Ovary (tissue), 9 donors: Measurements from ENCODE around the gene FGF13. TPM values are rescaled to one million over a fixed set of nuclear protein-coding genes. Genes with fewer than 3 reads are reported as not detected.

Experiments
- DNase-seq, 5 donors: peaks; one replicate each; pipeline ENCODE4 v3.0.0-alpha.2; 2019 to 2020
- H3K27ac ChIP-seq, 2 donors: fragments of 200-600 bp; one replicate each; pipeline versions ENCODE4 v1.5.1 to v1.8.0; 2019 to 2022
- H3K27me3 ChIP-seq: fragments of 200-600 bp; one replicate; pipeline ENCODE4 v1.8.0; 2022
- H3K36me3 ChIP-seq: fragments of 200-600 bp; sonication (generic); one replicate; pipeline ENCODE4 v1.5.1; 2019
- H3K4me1 ChIP-seq: one replicate; pipeline ENCODE4 v1.8.1; 2013; ENCODE audit warnings: mild to moderate bottlenecking, moderate library complexity; ENCODE audit not compliant: insufficient read depth
- H3K4me3 ChIP-seq: fragments of 200-600 bp; sonication (generic); one replicate; pipeline ENCODE4 v1.5.1; 2017
- H3K9me3 ChIP-seq, 2 donors: fragments of 200-600 bp in 1 of 2; sonication (generic) in 1 of 2; one replicate each; pipeline versions ENCODE4 v1.5.1 to v1.8.1; 2013 to 2019; ENCODE audit warnings: mild to moderate bottlenecking in 1 of 2, moderate library complexity in 1 of 2
- EP300 ChIP-seq: sonication (generic); formaldehyde crosslinking; IDR thresholded peaks from one replicate; pipeline ENCODE4 v1.6.1; 2017; ENCODE audit warnings: antibody characterized with exemption
- POLR2A ChIP-seq: fragments of 450-650 bp; IDR thresholded peaks from one replicate; pipeline ENCODE4 v1.6.1; 2017; ENCODE audit warnings: antibody characterized with exemption, mild to moderate bottlenecking, moderate library complexity
- WGBS, 3 donors: extraction: QIAGEN DNeasy Blood & Tissue Kit in 1 of 3; methylation state at CpG; one replicate each; pipeline versions ENCODE4 v1.1.5 to v1.1.7; 2013 to 2017; 5-methylcytosine and 5-hydroxymethylcytosine counted together
- intact Hi-C, 4 donors: fragments of 100-400 bp; cut with DNase I; formaldehyde crosslinking; loops; one replicate each; pipeline versions ENCODE4 v1.11.0 to v1.15.1; 2022 to 2023
- polyA plus RNA-seq, 2 donors: library from polyadenylated mRNA; stranded (reverse); fragments of 200-250 nt in 1 of 2; fragments of 350-450 nt in 1 of 2; fragmentation: Illumina TruSeq in 1 of 2; extraction: RNeasy Lipid Tissue Mini Kit (QIAGEN cat#74804) in 1 of 2; gene quantifications; one replicate each; pipeline ENCODE4 v1.2.3, GENCODE V29; 2013 to 2014
- total RNA-seq, 7 donors: library from RNA; depleted of rRNA in 2 of 7; stranded (reverse); fragments of >200 nt in 2 of 7; fragmentation: NEBNext Ultra II Directional in 3 of 7; extraction: Animal tissue kit (Norgen Biotek cat#: 25700) in 3 of 7; gene quantifications; one replicate each; pipeline versions ENCODE4 v1.1.0 to v1.2.4, GENCODE V29; 2016 to 2023
- TF ChIP-seq, protein P1 (sequence below), 3 donors: fragments of 450-650 bp in 2 of 3; fragments of 200-600 bp in 1 of 3; IDR thresholded peaks; one replicate each; pipeline versions ENCODE4 v1.5.1 to v1.8.0; 2016 to 2022; ENCODE audit warnings: antibody characterized with exemption in 3 of 3, mild to moderate bottlenecking in 1 of 3
- donor health status: DM: no; HTN: no; CAD: no; lungs with moderate emphysema.
- donor health status: DM: no; HTN: no; CAD: no.
- donor health status: Bipolar disorder and iron deficiency.
- donor health status: DM: yes; HTN: yes; CAD: no.
- donor health status: DM: no; HTN: no; CAD: no.
- donor health status: DM: yes; HTN: yes; CAD: no.

FGF13 gene
- total and polyA plus RNA-seq, 9 donors: 2.1 to 9.8 (median 5.7) TPM

DNA sequence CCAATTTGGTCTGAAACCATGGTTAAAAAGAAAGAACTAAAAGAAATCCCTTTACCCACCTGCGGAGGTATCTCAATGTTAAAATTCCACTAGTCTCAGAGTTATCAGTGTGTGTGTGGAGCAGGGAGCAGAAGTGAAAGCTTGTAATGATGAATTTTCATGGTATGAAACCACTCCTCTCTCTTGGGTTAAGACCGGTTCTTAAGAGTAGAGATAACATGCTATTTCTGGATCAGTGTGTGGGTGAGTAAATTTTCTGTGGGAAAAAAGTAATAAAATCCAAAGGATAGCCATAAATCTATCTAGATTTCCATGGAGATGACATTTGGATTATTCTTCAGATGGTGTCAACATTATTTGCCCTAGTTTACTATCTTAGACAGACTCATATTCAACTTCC, 3.2 kb downstream of the FGF13 start:
- intact Hi-C loops: no loop called here
- H3K27me3 ChIP-seq: no peaks in the 10 kb centered on the region
- WGBS, 3 donors: 56 to 66% (median 57%) methylated on average over 2 of the region's 2 CpGs

DNA sequence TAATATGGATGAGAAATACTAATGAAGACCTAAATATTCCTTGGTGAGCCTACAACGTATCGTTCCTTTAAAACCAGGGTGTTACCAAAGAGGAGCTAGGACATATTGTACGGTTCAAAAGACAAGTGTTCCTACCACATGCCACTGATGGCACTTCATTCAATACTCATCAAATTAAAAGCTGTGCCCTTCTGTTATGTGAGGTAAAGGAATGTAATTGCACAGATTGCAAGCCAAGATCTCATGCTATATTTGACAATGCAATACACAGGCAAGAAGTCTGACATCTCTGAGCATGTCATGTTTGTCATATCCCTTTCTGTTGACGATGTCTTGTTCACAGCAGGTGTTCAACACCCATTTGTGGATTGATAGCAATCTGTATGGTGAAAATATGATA, 6.9 kb downstream of the FGF13 start:
- no peaks in the 10 kb centered on the region for H3K4me1 ChIP-seq
- DNase-seq: no peak
- H3K27me3 ChIP-seq: no peaks in the 10 kb centered on the region
- no peaks in the 10 kb centered on the region for H3K36me3 ChIP-seq
- WGBS, 3 donors: 76 to 82% (median 78%) methylated on average over 4 of the region's 4 CpGs
- no peak overlapping the region for H3K27ac ChIP-seq
- no peak overlapping the region for H3K4me3 ChIP-seq
- no peak for TF ChIP-seq POLR2A
- TF ChIP-seq EP300: no peak
- TF ChIP-seq, protein P1, sequence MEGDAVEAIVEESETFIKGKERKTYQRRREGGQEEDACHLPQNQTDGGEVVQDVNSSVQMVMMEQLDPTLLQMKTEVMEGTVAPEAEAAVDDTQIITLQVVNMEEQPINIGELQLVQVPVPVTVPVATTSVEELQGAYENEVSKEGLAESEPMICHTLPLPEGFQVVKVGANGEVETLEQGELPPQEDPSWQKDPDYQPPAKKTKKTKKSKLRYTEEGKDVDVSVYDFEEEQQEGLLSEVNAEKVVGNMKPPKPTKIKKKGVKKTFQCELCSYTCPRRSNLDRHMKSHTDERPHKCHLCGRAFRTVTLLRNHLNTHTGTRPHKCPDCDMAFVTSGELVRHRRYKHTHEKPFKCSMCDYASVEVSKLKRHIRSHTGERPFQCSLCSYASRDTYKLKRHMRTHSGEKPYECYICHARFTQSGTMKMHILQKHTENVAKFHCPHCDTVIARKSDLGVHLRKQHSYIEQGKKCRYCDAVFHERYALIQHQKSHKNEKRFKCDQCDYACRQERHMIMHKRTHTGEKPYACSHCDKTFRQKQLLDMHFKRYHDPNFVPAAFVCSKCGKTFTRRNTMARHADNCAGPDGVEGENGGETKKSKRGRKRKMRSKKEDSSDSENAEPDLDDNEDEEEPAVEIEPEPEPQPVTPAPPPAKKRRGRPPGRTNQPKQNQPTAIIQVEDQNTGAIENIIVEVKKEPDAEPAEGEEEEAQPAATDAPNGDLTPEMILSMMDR (IDR thresholded peaks at IDR 0.05): no peak
- no peaks in the 10 kb centered on the region for H3K9me3 ChIP-seq
- intact Hi-C loops: no loop called here

More for the DNA sequence above, 3.2 kb downstream of the FGF13 start:
- H3K36me3 ChIP-seq: no peaks in the 10 kb centered on the region
- DNase-seq: no peak
- H3K9me3 ChIP-seq: no peaks in the 10 kb centered on the region
- H3K4me1 ChIP-seq: no peaks in the 10 kb centered on the region
- no peak overlapping the region for H3K4me3 ChIP-seq
- no peak for TF ChIP-seq EP300
- TF ChIP-seq POLR2A: no peak
- TF ChIP-seq, protein P1 (IDR thresholded peaks at IDR 0.05): no peak
- H3K27ac ChIP-seq: no peak overlapping the region

GRCh38 chrX:138704101-138704500, 7.4 kb downstream of the FGF13 start:
- DNase-seq: no peak
- TF ChIP-seq POLR2A: no peak
- TF ChIP-seq, protein P1 (IDR thresholded peaks at IDR 0.05): no peak
- no peak for TF ChIP-seq EP300
- intact Hi-C loops: no loop called here
- Histone ChIP-seq H3K27ac (no peak overlapping the region), H3K27me3 (no peaks in the 10 kb centered on the region), H3K9me3 (no peaks in the 10 kb centered on the region), H3K4me1 (no peaks in the 10 kb centered on the region), H3K4me3 (no peak overlapping the region), H3K36me3 (no peaks in the 10 kb centered on the region)
- WGBS, 3 donors: 46 to 53% (median 47%) methylated on average over 3 of the region's 3 CpGs

- intact Hi-C loops: no loop called here
- no peaks in the 10 kb centered on the region for H3K36me3 ChIP-seq
- no peak overlapping the region for H3K27ac ChIP-seq
Observed at GRCh38 chrX:138692591-138692990, 18.9 kb downstream of the FGF13 start.

More at GRCh38 chrX:138692591-138692990, 18.9 kb downstream of the FGF13 start:
- WGBS, 3 donors: 9 to 27% (median 17%) methylated on average over 1 of the region's 1 CpG
- DNase-seq: no peak
- TF ChIP-seq POLR2A (no peak), EP300 (no peak)
- TF ChIP-seq, protein P1 (IDR thresholded peaks at IDR 0.05): no peak
- Histone ChIP-seq H3K4me3 (no peak overlapping the region), H3K27me3 (no peaks in the 10 kb centered on the region), H3K9me3 (no peaks in the 10 kb centered on the region), H3K4me1 (no peaks in the 10 kb centered on the region)
